SU-DHL-6 (cell line): Measurements from ENCODE around the gene PRPS1.

Source experiments
- H2AFZ ChIP-seq: fragments of 200-600 bp; sonication (generic); 2 replicates; pipeline ENCODE4 v1.6.1; 2014; ENCODE audit warnings: low read depth, mild to moderate bottlenecking, moderate library complexity, mixed read lengths, antibody characterized with exemption, low read length; ENCODE audit not compliant: severe bottlenecking
- H3F3A ChIP-seq: fragments of 200-600 bp; shearing (Covaris generic); 2 replicates; pipeline ENCODE4 v1.6.0; 2016; ENCODE audit warnings: antibody characterized with exemption, mild to moderate bottlenecking; ENCODE audit not compliant: insufficient read depth
- H3K27ac ChIP-seq: fragments of 200-600 bp; sonication (generic); 2 replicates; pipeline ENCODE4 v1.5.1; 2016; ENCODE audit warnings: low read depth, mild to moderate bottlenecking, low read length, moderate library complexity, mixed read lengths
- H3K27me3 ChIP-seq: fragments of 200-600 bp; sonication (generic), shearing (Covaris generic); 2 replicates; pipeline ENCODE4 v1.6.0; 2014; ENCODE audit warnings: mild to moderate bottlenecking, low read length
- H3K36me3 ChIP-seq: fragments of 200-600 bp; sonication (generic); 2 replicates; pipeline ENCODE4 v1.6.1; 2014; ENCODE audit warnings: mild to moderate bottlenecking, low read length, mixed read lengths
- H3K4me2 ChIP-seq: fragments of 300-600, 200-600 bp; shearing (Covaris generic), sonication (generic); 2 replicates; pipeline ENCODE4 v1.6.0; 2014; ENCODE audit warnings: low read length, low read depth, mild to moderate bottlenecking; ENCODE audit not compliant: poor library complexity, severe bottlenecking
- H3K4me3 ChIP-seq: fragments of 200-600 bp; sonication (generic); 2 replicates; pipeline ENCODE4 v1.5.1; 2014; ENCODE audit warnings: antibody characterized with exemption, low read length, mild to moderate bottlenecking, mixed read lengths; ENCODE audit not compliant: insufficient read depth, poor library complexity, severe bottlenecking
- H3K79me2 ChIP-seq: fragments of 200-600 bp; sonication (generic); 2 replicates; pipeline ENCODE4 v1.6.1; 2014; ENCODE audit warnings: mild to moderate bottlenecking, low read length, moderate library complexity; ENCODE audit not compliant: insufficient read depth
- H3K9ac ChIP-seq: fragments of 200-600 bp; sonication (generic); 2 replicates; pipeline ENCODE4 v1.7.0; 2014; ENCODE audit warnings: mild to moderate bottlenecking, low read length
- H3K9me2 ChIP-seq: fragments of 200-600 bp; sonication (generic); replicated peaks from 2 replicates; pipeline ENCODE4 v1.6.1; 2014; ENCODE audit warnings: low read length; ENCODE audit not compliant: insufficient read depth
- H3K9me3 ChIP-seq: fragments of 200-600 bp; sonication (generic); 2 replicates; pipeline ENCODE4 v1.6.1; 2014; ENCODE audit warnings: low read length, mixed read lengths; ENCODE audit not compliant: insufficient read depth
- H4K20me1 ChIP-seq: fragments of 200-600 bp; sonication (generic); 2 replicates; pipeline ENCODE4 v1.6.1; 2014; ENCODE audit warnings: low read depth, mild to moderate bottlenecking, antibody characterized with exemption, low read length, moderate library complexity, mixed read lengths
- CTCF ChIP-seq: fragments of 200-600 bp; sonication (generic); IDR thresholded peaks from one replicate; pipeline ENCODE4 v1.5.1; 2017; ENCODE audit warnings: antibody characterized with exemption, mild to moderate bottlenecking, low read length, moderate library complexity; ENCODE audit not compliant: insufficient read depth, poor library complexity, severe bottlenecking
- EZH2phosphoT487 ChIP-seq: fragments of 200-600 bp; sonication (generic), shearing (Covaris generic); conservative IDR thresholded peaks from 2 replicates; pipeline ENCODE4 v1.6.1; 2018; ENCODE audit warnings: mild to moderate bottlenecking, antibody characterized with exemption, low read length, moderate library complexity, mixed read lengths

PRPS1 gene

DNA sequence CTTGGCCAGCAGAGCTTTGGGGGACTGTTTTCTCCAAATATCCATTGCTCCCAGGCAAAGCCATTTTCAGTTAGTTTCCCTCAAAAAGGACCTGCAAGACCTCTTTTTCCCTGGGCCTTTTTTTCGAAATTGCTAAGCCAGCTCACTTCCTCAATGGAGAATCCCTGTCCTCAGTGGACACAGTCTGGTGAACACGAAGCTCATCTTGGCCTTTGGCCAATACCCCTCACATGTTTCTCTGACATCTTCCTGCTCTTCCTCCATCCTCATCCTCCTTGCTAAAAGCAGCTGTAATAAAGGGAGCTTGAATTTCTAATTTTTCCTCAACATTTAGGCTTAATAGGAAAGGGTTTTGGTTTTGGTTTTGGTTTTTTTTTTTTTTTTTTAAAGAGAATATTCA, 17.6 kb upstream of the PRPS1 start:
- Histone ChIP-seq H3K79me2 (no peaks in the 10 kb centered on the region), H3K9ac (no peak overlapping the region), H2AFZ (no peak overlapping the region), H3F3A (no peaks in the 10 kb centered on the region), H4K20me1 (no peaks in the 10 kb centered on the region), H3K4me2 (no peak overlapping the region), H3K27me3 (no peaks in the 10 kb centered on the region), H3K36me3 (no peaks in the 10 kb centered on the region), H3K9me3 (no peaks in the 10 kb centered on the region), H3K9me2 (no peaks in the 10 kb centered on the region), H3K27ac (no peak overlapping the region), H3K4me3 (no peak overlapping the region)
- TF ChIP-seq EZH2phosphoT487 = no peak
- no peak for TF ChIP-seq CTCF

DNA sequence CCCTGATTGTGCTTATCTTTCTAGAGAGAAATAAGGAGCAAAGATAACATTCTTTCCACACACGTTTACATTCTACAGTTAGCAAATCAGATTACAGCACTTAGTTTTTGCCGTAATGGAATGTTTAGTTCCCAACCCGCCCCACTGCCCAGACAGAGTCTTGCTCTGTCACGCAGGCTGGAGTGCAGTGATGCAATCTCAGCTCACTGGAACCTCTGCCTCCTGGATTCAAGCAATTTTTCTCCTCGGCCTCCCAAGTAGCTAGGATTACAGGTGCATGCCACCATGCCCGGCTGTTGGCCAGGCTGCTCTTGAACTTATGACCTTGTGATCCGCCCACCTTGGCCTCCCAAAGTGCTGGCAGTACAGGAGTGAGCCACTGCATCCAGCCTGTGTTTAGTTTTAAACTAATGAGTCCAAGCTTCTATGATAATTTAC, 8.4 kb upstream of the PRPS1 start:
- Histone ChIP-seq H3K79me2 (no peaks in the 10 kb centered on the region), H3K4me2 (no peak overlapping the region), H2AFZ (no peak overlapping the region), H4K20me1 (no peaks in the 10 kb centered on the region), H3K4me3 (no peak overlapping the region), H3F3A (no peaks in the 10 kb centered on the region), H3K27ac (no peak overlapping the region), H3K9ac (no peak overlapping the region), H3K9me2 (no peaks in the 10 kb centered on the region), H3K9me3 (no peaks in the 10 kb centered on the region), H3K36me3 (no peaks in the 10 kb centered on the region), H3K27me3 (no peaks in the 10 kb centered on the region)
- no peak for TF ChIP-seq EZH2phosphoT487
- no peak for TF ChIP-seq CTCF

DNA sequence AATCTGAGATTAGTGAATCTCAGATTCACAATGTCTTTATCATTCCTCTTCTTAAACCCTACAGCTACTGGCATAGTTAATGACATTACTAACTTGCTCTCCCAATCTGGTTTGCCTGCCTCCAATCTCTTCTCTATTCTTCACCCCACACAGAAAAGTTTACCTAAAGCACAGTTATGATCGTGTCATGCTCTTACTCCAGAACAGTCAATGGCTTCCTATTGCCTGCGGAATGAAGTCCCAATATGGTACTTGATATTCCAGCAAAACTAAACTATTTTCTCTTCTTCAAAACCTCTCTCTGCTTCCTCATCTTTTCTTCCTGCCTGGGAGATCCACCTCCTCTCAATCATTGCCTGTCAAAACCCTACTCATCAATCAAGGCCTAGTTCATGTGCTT, 3.4 kb upstream of the PRPS1 start:
- no peaks in the 10 kb centered on the region for H3F3A ChIP-seq
- no peak overlapping the region for H3K9ac ChIP-seq
- H2AFZ ChIP-seq = no peak overlapping the region
- H3K4me3 ChIP-seq = no peak overlapping the region
- no peaks in the 10 kb centered on the region for H4K20me1 ChIP-seq
- peaks cover 14% of the 10 kb centered on the region for H3K79me2 ChIP-seq
- H3K9me2 ChIP-seq = no peaks in the 10 kb centered on the region
- no peaks in the 10 kb centered on the region for H3K9me3 ChIP-seq
- no peak overlapping the region for H3K27ac ChIP-seq
- H3K27me3 ChIP-seq = no peaks in the 10 kb centered on the region
- no peak overlapping the region for H3K4me2 ChIP-seq
- no peaks in the 10 kb centered on the region for H3K36me3 ChIP-seq
- TF ChIP-seq EZH2phosphoT487 = no peak
- no peak for TF ChIP-seq CTCF

DNA sequence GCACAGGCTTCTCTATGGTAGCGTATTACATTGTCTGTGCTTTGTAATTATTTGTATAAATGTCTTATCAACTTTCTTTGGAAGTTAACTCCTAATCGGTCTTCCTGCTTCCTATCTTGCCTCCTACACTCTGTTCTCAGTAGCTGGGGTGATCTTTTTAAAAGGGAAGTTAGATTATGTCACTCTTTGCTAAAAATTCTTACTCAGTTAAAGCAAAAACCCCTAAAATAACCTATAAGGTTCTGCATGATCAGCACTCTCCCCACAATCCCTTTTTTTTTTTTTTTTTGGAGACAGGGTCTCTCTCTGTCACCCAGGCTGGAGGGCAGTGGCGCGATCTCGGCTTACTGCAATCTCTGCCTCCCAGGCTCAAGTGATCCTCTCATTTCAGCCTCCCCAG, 2.6 kb upstream of the PRPS1 start:
- no peaks in the 10 kb centered on the region for H3K27me3 ChIP-seq

More for the DNA sequence above, 2.6 kb upstream of the PRPS1 start:
- Histone ChIP-seq H3K36me3 (no peaks in the 10 kb centered on the region), H2AFZ (no peak overlapping the region), H3K79me2 (peaks cover 23% of the 10 kb centered on the region), H3K9me2 (no peaks in the 10 kb centered on the region), H3K9me3 (no peaks in the 10 kb centered on the region), H3F3A (no peaks in the 10 kb centered on the region), H4K20me1 (no peaks in the 10 kb centered on the region), H3K4me3 (no peak overlapping the region), H3K27ac (no peak overlapping the region), H3K9ac (no peak overlapping the region), H3K4me2 (no peak overlapping the region)
- no peak for TF ChIP-seq EZH2phosphoT487
- no peak for TF ChIP-seq CTCF
